Middle frontal gyrus (tissue), 1 donor: ENCODE measurements around the gene POLA1.
A peak's percentile ranks its signal among the peaks of the same experiment; 100 is the strongest.
"Not testable (repeated sequence)": the region's sequence is repeated elsewhere in the genome, so short reads cannot be mapped to it uniquely, and the experiment has no call there.

Experiments
- DNase-seq: peaks from one replicate; pipeline ENCODE4 v3.0.0-alpha.2; 2015; ENCODE audit warnings: low spot score; ENCODE audit errors: extremely low spot score

POLA1 gene, protein sequence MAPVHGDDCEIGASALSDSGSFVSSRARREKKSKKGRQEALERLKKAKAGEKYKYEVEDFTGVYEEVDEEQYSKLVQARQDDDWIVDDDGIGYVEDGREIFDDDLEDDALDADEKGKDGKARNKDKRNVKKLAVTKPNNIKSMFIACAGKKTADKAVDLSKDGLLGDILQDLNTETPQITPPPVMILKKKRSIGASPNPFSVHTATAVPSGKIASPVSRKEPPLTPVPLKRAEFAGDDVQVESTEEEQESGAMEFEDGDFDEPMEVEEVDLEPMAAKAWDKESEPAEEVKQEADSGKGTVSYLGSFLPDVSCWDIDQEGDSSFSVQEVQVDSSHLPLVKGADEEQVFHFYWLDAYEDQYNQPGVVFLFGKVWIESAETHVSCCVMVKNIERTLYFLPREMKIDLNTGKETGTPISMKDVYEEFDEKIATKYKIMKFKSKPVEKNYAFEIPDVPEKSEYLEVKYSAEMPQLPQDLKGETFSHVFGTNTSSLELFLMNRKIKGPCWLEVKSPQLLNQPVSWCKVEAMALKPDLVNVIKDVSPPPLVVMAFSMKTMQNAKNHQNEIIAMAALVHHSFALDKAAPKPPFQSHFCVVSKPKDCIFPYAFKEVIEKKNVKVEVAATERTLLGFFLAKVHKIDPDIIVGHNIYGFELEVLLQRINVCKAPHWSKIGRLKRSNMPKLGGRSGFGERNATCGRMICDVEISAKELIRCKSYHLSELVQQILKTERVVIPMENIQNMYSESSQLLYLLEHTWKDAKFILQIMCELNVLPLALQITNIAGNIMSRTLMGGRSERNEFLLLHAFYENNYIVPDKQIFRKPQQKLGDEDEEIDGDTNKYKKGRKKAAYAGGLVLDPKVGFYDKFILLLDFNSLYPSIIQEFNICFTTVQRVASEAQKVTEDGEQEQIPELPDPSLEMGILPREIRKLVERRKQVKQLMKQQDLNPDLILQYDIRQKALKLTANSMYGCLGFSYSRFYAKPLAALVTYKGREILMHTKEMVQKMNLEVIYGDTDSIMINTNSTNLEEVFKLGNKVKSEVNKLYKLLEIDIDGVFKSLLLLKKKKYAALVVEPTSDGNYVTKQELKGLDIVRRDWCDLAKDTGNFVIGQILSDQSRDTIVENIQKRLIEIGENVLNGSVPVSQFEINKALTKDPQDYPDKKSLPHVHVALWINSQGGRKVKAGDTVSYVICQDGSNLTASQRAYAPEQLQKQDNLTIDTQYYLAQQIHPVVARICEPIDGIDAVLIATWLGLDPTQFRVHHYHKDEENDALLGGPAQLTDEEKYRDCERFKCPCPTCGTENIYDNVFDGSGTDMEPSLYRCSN (N-terminal part only)

DNA sequence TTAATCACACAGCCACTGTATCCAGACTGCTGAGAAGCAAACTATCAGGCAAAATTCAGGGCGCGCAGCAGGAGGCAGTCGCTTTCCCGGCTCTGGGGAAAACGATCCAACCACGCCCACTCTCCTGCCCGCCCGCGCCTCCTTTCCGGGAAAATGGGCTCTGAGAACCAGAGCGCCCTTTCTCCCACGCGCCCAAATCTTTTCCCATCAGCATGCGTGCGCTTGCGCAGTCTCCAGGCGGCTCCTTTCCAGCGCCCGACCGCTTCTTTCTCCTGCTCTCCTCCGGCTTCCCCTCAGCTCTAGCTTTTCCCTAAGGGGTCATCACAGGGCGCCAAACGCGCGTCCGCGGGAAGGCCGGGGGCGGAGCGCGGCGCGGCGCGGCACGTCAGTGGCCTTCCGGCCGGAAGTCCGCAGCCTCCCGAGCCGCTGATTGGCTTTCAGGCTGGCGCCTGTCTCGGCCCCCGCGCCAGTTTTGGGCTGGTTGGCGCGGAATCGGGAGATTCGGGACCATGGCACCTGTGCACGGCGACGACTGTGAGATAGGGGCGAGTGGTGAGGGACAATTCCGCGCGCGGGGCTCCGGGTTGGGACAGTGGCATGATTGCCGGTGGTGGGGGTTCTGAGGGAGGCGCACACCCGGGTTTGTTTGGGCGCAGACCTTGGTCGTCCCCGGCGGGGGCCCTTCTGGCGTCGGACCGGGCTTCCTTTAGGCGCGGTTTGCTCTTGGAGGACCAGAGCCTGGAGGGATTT lies at the start of gene POLA1:
Gene POLA1 (plus strand): TSS at position 466 of the 750 bp plus-strand sequence. CDS start 44 bp downstream, at position 510.
- peak; percentile 82 for DNase-seq

DNA sequence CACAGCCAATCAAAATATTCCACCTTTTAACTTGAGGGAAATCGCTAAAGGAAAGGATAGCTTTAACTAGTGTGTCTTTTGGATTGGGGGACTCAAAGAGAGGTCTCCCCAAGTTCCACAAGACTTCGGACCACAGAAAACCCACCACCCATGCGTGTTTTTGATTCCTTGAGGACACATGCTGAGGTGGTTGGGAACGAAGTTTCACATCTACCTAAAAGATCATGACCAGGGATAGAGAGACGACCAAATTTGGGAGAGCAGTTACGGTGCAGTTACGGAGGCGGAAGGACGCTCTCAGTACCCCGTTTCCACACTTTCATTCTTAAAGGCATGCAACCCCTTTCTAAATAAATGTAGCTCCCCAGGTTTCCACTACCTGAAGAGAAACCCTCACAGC lies 47.7 kb upstream of the POLA1 start:
- DNase-seq: no peak

DNA sequence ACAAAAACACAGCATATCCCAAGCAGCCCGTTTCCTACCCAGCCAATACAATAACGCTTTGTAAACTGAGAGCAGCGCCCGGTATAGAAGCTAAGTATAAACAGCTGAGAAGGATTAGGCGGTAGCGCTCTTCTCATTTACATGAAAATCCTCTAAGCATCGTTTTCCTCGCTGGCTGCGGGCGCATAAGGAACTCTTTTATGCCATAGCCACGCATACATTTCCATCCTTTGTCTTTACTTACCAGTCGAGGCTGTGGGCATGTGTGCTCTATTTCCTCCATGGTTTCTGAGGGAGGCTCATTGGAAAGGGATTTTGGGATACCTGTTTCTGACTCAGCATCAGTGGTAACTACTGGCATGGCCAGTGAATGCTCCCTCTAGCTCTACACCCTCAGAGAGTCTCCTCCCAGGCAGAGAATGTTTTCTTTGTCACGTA lies 47.0 kb upstream of the POLA1 start:
- peak; percentile 25 for DNase-seq

DNA sequence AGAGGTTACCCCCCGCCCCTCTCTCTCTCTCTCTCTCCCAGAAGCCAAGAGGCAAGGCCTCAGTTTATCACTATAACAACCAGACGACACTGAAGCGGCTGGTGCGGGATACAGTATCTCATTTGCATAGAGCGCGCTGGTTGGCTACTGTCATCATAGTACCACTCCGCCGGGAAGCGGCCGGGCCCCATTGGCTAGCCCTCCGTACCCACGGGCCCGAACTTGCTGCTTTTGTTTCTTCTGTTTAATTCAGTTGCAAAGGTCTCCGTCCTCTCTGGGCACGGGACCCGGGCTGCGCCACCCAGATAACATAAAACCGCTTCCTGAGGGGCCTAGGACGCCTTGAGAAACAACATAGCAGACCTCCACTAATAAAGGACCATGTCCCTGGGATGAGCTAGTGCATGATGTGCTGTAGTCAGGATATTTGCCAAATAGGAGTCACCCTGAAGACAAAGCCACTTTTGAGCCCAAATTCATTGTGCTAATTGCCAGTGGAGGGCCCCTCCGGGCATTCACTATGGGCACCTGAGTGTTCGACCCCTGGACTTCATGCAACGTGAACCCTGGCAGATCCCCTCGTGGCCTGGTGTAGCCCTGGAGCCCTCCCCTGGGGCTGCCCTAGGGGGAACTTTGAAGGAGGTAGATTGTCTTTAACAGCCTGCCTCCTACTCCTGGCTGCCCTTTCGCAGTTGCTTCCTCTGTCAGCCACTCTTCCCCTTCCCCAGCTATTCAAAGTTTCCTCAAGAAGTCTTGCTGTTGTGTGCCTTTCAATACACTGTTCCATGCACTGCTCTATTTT lies 46.3 kb upstream of the POLA1 start, which contains the start of gene PCYT1B:
Gene PCYT1B (minus strand): TSS at position 91 of the 802 bp plus-strand sequence. CDS start 242 bp downstream, outside the sequence.
- DNase-seq: no peak

DNA sequence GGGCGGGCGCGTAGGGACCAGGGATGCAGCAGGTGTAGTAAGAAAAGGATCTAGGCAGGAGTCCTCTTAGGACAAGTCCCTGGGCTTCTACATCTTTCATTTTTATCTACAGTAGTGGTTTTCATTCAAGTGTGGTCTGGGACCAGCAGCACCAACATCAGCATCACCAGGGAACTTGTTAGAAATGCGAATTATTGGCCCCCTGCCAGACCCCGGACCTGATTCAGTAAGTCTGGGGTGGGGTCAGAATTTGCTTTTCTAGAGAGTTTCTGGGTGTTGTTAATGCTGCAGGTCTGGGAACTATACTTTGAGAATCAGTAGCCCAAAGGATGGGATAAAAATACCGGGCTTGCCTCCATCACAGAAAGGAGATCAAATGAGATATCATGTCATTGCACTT lies 45.2 kb upstream of the POLA1 start:
- no peak for DNase-seq

DNA sequence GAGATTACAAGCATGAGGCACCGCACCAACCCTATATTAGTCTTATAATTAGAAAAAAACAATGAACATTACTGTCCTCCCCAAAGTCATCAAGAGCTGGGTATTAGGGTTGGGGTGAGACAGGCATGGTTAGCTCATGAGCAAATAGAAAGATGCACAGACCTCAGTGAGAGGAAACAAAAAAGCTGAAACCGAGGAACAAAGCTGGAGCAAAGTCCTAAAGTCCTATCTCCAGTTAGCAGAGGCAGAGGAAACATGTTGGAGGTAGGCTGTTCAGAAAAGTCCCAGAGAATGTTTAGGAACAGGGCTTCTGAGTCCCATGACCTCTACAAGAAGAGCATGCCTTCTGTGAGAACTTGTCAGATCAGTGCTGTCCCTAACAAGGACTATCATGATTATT lies 41.9 kb upstream of the POLA1 start:
- DNase-seq: no peak

DNA sequence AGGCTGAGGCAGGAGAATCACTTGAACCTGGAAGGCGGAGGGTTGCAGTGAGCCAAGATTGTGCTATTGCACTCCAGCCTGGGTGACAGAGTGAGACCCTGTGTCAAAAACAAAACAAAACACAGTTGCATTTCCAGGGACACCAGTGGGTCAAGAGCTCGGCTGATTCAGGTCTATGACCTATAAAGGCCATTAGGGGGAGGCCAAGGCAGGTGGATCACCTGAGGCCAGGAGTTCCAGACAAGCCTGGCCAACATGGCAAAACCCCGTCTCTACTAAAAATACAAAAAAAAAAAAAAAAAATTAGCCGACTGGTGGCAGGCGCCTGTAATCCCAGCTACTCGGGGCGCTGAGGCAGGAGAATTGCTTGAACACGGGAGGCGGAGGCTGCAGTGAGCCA lies 38.0 kb upstream of the POLA1 start:
- not testable (repeated sequence) for DNase-seq

DNA sequence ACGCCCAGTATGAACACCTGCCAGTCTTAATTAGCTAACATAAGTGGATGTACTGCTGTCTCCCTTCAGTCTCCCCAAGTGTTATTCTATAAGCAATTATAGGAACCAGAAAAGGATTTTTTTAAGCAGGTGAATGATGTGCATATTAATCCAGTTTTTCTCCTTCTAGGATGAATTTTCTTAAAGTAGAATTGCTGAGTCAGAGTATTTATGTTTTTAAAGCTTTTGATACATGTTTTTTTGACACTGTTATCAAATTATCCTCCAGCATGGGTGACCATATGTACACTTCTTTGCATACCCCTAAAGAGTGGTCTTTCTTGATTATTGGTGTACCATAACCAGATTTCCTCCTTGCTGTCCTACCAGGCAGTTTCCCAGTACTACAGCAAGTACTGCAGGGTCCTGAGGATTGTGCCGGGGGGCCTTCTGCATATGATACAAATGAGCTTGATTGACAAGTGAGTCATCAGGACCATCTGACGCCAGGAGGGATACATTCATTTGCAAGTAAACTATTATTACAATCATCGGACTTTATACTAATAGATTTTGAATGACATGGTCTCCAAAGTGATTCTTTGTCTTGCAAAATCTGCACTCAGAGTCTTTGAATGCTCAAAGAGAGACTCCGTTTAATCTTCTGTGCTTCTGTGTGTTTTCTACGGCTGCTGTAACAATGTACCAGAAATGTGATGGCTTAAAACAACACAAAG lies 35.9 kb upstream of the POLA1 start:
- DNase-seq: no peak

DNA sequence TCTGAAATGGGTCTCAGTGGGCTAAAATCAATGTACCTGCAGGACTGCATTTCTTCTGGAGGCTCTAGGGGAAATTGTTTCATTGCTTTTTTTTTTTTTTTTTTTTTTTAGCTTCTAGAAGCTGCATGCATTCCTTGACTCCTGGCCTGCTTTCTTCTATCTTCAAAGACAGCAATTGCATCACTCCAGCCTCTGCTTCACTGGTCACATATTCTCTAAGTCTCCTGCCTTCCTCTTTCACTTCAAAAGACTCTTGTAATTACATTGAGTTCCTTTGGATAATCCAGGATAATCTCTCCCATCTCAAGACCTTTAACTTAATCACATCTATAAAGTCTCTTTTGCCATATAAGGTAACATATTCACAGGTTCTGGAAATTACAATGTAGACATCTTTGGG lies 35.3 kb upstream of the POLA1 start:
- DNase-seq: no peak

DNA sequence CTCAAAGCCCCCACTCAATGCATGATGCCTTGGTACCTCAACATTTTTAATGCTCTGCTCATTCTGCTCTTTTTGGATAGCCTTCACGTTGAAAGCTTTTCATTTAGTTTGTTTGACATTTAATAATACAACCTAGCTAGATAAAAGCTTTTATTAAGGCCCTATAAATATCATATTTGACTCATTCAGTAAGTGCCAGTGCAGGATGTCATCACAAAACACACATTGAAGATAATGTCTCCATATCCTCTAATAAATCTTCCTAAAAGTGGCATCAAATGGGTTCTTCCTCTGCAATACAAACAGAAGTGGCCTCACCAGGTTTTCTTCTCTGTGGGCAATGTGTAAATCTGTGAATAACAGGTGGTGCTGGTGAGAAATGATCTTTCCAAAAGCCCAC lies 34.6 kb upstream of the POLA1 start:
- DNase-seq: no peak

DNA sequence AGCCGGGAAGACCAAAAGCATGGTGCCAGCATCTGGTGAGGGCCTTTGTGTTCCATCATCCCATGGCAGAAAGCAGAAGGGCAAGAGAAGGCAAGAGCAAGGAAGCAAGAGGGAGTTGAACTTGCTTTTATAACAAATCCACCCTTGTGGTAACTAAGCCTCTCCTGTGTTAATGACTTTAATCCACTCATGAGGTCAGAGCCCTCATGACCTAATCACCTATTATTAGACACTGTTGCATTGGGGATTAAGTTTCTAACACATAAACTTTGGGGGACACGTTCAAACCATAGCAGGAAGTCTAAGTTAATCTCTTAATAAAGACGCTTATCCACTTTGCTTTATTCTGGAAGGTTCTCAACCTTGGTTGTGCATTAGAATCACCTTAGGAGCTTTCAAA lies 34.1 kb upstream of the POLA1 start:
- DNase-seq: no peak

DNA sequence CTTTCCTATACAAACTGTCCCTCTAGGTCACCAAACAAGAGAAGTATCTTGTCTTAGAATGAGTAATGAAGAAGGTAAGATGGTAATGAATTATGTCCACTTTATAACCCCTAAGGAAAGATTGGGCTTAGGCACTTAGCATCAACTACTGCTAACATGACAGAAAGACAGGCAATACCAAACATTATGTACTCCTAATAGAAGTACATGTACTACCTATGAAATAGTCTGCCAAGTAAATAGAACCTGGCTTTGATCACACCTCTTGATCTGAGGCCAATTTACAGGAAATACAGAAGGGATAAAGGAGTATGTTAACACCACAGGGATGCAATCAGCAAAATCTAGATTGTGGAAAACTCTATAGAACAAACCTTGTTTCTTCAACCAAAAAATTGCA lies 32.4 kb upstream of the POLA1 start:
- DNase-seq: no peak

DNA sequence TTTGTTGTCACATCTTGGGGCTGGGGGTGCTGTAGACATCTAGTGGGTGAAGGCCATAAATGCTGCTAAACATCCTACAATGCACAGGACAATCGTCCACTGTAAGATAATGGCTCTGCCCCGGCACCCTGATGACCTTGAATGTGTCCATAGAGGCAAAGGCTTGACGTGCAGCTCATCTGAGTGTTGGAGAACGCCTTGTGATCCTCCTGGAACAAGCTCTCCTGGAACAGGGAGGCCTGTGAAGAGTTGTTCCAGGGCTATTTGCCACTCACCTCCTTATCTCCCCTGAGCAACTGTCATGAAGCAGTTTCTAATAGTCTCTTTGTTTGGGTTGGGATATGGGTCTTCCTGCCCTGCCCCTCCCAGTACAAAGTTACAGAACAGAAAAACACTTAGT lies 31.4 kb upstream of the POLA1 start:
- no peak for DNase-seq

DNA sequence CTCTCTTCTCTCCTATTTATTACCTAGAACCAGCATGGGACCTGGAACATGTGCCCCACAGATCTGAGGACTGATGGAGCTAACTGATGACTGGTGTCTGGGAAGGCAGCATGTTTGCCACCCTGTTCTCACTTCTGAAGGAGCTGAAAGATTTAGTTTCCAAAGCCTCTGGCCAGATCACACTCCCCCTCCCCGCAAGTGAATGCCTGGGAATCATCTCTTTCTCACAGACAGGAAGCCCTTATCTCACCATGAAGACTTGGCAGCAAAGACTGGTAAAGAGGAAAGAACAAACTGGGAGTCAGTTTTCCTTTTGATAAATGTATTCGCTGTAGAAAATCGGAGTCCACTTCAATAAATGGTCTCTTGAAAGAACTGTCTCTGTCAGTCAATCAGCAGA lies 25.6 kb upstream of the POLA1 start:
- no peak for DNase-seq

DNA sequence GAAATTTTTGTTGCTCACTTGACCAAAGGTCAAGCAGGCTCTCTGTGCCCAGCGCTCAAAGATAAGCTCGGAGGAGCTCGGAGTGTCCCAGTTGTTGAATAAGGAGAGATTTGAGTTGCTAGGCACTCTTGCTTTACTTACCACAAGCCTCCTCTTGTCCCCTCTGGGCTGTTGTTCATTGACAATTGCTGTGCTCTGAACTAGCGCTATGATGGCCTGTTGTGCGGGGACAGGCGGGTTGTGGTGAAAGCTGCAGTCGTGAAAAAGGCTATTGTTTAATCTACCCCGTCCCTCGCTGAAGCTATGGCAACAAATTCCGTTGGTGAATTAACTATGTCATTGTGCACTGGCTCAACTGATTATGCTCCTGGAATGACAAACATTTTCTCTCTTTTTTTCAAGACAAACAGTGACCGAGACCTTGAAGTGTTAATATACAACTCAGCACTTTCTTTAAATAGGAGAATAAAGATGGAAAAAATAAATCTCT lies 21.0 kb upstream of the POLA1 start:
- peak; percentile 12 for DNase-seq

DNA sequence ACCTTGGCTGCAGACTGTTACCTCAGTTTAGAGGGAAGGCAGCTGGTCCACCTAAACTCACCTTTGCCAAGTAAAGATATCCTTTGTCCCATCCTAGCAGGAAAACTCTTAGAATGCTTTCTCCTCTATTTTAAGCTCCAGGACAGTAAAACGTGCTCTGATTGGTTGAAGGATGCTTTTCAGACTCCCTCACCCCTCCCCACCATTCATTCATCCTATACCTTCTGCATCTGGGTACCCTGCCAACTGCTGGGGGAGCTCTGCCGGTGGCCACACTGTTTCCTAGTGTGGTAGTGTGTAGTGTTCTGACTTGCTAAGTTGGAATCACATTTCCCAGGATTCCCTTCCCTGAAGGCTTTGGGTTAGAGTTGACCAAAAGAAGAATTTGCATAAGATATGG lies 20.3 kb upstream of the POLA1 start:
- no peak for DNase-seq

DNA sequence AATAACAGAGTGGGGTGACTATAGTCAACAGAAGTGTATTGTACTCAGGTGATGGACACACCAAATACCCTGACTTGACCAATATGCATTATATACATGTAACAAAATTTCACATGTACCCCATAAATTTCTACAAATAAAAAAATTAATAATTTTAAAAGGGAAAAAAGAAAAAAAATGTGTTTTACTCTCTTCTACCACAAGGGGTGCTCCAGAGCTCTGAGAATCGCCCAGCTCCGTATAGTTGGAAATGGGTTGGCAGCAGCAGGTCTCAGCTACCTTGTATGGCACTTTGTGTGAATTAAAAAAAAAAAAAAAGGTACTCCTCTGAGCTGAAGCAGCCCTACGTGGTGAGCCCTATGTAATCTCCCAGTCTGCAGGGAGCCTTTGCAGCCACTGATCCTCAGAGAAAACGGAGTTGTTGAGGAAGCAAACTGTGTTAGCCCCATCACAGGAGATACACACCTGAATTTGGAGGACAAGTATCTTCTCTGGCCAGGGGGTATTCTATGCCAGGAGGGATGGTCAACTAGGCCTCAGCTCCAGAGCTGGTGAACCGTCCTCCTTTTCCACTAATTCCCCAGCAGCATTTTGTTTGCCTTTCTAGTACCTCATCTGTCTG lies 17.2 kb upstream of the POLA1 start:
- DNase-seq: no peak

DNA sequence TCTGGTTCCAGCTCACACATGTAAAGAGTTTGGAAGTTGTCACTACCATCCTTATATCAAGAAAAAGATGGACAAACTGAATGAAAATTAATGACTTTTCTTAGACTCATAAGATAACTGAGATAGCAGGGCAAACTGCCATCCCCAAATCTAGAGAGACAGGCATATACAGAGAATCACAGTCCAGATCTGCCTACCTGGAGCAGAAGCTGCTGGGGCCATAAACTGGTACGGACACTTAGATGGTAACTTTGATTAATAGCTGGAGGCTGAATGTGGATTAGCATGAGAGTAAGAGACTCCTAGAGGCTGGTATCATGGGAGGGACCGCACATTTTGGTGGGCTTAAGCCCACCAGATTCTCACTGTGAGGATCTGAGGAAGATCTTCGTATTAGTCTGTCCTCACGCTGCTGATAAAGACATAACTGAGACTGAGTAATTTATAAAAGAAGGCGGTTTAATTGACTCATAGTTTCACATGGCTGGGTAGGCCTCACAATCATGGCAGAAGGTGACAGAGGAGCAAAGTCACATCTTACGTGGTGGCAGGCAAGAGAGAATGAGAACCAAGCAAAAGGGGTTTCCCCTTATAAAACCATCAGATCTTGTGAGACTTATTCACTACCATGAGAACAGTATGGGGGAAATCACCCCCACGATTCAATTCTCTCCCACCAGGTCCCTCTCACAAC lies 10.8 kb upstream of the POLA1 start:
- no peak for DNase-seq
